ENCODE results near the gene ANKRD63.

Gene ANKRD63

DNA sequence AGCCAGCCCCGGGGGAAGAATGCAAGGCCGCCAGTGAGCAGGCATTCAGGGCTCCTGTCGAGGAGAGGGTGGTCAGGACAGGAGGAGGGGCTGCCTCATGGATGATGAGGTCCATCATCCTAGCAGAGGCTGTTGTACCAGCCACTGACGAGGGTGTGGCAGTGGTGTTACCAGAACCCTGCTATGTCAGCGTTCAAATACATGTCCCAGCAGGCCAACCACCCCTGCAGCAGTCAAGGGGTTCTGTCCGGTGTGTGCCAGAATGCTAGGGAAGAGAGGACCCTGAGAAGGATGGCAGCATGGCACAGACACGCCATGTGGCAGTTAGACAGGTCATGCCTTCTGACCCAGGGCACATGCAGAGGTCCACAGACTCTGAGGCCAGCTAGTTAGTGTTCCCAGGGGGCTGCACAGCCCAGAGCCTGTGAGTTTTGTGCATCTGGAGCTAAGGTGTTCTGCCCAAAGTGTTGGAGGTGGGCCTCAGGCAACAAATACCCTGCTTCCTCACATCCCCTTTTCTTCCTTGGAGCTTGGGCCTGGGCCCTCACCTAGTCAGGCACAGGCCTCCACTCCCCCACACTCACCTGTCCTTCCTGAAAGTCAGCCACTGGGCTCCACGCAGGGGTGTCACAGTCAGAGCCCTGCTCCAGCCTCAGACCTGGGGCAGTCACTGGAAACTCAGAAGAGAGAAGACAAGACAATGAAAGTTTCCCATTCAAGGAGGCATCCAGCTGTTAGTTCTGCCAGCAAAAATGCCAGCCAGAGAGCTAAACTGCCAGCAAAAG lies 36.2 kb downstream of the ANKRD63 start:
- no peak overlapping the region for H3K27ac ChIP-seq (ENCODE audit: poor library complexity, severe bottlenecking)
- no peak overlapping the region for H3K4me3 ChIP-seq (ENCODE audit: severe bottlenecking)
- peaks cover 47% of the 10 kb centered on the region for H3K4me1 ChIP-seq (ENCODE audit: insufficient read depth, poor library complexity, severe bottlenecking)
- H3K27me3 ChIP-seq (ENCODE audit: insufficient read depth, poor library complexity, severe bottlenecking) = no peaks in the 10 kb centered on the region
- TF ChIP-seq, protein P1, sequence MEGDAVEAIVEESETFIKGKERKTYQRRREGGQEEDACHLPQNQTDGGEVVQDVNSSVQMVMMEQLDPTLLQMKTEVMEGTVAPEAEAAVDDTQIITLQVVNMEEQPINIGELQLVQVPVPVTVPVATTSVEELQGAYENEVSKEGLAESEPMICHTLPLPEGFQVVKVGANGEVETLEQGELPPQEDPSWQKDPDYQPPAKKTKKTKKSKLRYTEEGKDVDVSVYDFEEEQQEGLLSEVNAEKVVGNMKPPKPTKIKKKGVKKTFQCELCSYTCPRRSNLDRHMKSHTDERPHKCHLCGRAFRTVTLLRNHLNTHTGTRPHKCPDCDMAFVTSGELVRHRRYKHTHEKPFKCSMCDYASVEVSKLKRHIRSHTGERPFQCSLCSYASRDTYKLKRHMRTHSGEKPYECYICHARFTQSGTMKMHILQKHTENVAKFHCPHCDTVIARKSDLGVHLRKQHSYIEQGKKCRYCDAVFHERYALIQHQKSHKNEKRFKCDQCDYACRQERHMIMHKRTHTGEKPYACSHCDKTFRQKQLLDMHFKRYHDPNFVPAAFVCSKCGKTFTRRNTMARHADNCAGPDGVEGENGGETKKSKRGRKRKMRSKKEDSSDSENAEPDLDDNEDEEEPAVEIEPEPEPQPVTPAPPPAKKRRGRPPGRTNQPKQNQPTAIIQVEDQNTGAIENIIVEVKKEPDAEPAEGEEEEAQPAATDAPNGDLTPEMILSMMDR (IDR thresholded peaks at IDR 0.05; ENCODE audit: poor library complexity, severe bottlenecking) = no peak
- DNase-seq (ENCODE audit: low spot score) = peak; percentile 65
- no peak for ATAC-seq (ENCODE audit: low read depth)
- no peaks in the 10 kb centered on the region for H3K9me3 ChIP-seq (ENCODE audit: severe bottlenecking)
- H3K36me3 ChIP-seq (ENCODE audit: low read depth) = no peaks in the 10 kb centered on the region

DNA sequence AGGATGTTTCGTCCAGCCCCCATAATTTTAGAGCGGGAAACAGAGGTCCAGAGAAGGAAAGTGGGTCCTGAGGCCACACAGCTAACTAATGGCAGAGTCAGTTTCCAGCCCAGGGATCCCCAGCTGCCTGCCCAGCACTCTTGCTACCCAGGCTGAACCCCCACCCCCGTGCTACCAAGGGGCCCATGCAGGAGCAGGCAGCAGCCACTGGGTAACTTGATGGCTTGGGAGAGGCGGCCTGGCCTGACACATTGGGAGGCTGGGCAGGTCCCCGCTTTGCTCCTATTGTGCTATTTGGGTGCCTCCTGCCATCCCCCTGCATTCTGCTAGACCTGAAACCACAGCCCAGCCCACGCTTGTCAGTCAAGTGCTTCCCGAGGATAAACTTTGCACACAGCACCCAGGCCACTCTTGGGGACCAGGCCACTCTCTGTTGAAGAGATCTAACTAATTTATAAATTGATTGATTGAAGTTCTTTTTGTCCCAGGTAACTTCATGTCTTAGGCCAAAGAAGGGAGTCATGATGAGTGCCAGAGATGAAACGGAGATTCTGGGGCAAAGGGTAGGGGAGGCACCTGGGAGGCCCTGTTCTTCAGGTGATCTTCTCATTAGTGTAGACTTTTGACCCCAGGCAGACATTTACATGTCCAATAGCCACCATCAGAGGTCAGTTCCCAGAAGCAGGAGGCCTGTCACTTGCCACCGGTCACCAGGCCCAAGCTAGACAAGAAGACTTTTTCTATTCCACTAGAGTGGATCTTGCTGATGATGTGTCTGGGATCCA lies 37.0 kb downstream of the ANKRD63 start:
- H3K4me3 ChIP-seq (ENCODE audit: severe bottlenecking) = no peak overlapping the region
- H3K27me3 ChIP-seq (ENCODE audit: insufficient read depth, poor library complexity, severe bottlenecking) = no peaks in the 10 kb centered on the region
- DNase-seq (ENCODE audit: low spot score) = peak; percentile 73
- ATAC-seq (ENCODE audit: low read depth) = no peak
- H3K36me3 ChIP-seq (ENCODE audit: low read depth) = no peaks in the 10 kb centered on the region
- TF ChIP-seq, protein P1 (IDR thresholded peaks at IDR 0.05; ENCODE audit: poor library complexity, severe bottlenecking) = no peak
- H3K4me1 ChIP-seq (ENCODE audit: insufficient read depth, poor library complexity, severe bottlenecking) = peaks cover 55% of the 10 kb centered on the region
- no peaks in the 10 kb centered on the region for H3K9me3 ChIP-seq (ENCODE audit: severe bottlenecking)
- H3K27ac ChIP-seq (ENCODE audit: poor library complexity, severe bottlenecking) = no peak overlapping the region

DNA sequence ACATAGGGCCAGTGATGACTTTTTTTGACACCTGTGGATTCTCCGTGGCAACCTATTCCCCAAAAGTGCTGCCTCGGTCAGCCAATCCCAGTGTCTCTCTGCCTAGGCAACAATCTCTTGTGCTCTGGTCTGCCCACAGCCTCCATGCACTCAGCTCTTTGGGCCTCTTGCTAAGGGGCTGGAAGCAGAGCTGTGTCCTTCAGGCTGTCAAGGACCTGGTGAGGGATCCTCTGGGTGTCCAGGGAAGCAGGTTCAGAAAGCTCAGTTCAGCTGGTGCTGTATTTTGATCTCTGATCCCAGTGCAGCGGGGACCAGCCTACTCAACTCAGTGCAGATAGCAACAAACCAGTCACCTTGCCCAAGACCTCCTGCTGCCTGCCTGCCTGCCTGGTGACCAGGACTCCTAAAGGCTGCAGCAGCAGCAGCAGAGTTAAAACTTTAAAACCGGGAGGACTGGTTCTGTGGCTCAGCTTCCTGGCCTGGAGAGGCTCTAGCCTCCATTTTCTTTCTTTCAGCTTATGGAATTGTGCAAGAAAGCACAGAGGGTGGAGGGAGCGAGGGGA lies 37.8 kb downstream of the ANKRD63 start:
- Histone ChIP-seq H3K4me3 (ENCODE audit: severe bottlenecking) (no peak overlapping the region), H3K9me3 (ENCODE audit: severe bottlenecking) (no peaks in the 10 kb centered on the region), H3K27ac (ENCODE audit: poor library complexity, severe bottlenecking) (no peak overlapping the region), H3K27me3 (ENCODE audit: insufficient read depth, poor library complexity, severe bottlenecking) (no peaks in the 10 kb centered on the region), H3K36me3 (ENCODE audit: low read depth) (no peaks in the 10 kb centered on the region), H3K4me1 (ENCODE audit: insufficient read depth, poor library complexity, severe bottlenecking) (peaks cover 60% of the 10 kb centered on the region)
- TF ChIP-seq, protein P1 (IDR thresholded peaks at IDR 0.05; ENCODE audit: poor library complexity, severe bottlenecking) = no peak
- DNase-seq (ENCODE audit: low spot score) (peak; percentile 67), ATAC-seq (ENCODE audit: low read depth) (peak; percentile 33)

GRCh38 chr15:40243126-40243810 lies 39.6 kb downstream of the ANKRD63 start:
- no peak for ATAC-seq (ENCODE audit: low read depth)
- DNase-seq (ENCODE audit: low spot score) = no peak
- Histone ChIP-seq H3K27me3 (ENCODE audit: insufficient read depth, poor library complexity, severe bottlenecking) (no peaks in the 10 kb centered on the region), H3K4me1 (ENCODE audit: insufficient read depth, poor library complexity, severe bottlenecking) (peaks cover 61% of the 10 kb centered on the region), H3K36me3 (ENCODE audit: low read depth) (no peaks in the 10 kb centered on the region), H3K27ac (ENCODE audit: poor library complexity, severe bottlenecking) (no peak overlapping the region), H3K9me3 (ENCODE audit: severe bottlenecking) (no peaks in the 10 kb centered on the region), H3K4me3 (ENCODE audit: severe bottlenecking) (no peak overlapping the region)
- TF ChIP-seq, protein P1 (IDR thresholded peaks at IDR 0.05; ENCODE audit: poor library complexity, severe bottlenecking) = no peak
